ENCODE results near the gene PSPC1. TPM values are rescaled to one million over a fixed set of nuclear protein-coding genes. Genes with fewer than 3 reads are reported as not detected.
"Not testable (repeated sequence)": the region's sequence is repeated elsewhere in the genome, so short reads cannot be mapped to it uniquely, and the experiment has no call there.

Gene PSPC1
- total RNA-seq, 4 donors from 2014 or later = 35.7 to 73.4 (median 45.6) TPM

- H3K9me3 ChIP-seq = no peaks in the 10 kb centered on the region
- H3K27me3 ChIP-seq = no peaks in the 10 kb centered on the region
- no peaks in the 10 kb centered on the region for H3K4me1 ChIP-seq
- H3K27ac ChIP-seq = no peak overlapping the region
- intact Hi-C loops (cut with DNase I) = no loop called here
- H3K4me3 ChIP-seq = no peak overlapping the region
- no peak for DNase-seq
- TF ChIP-seq POLR2A (IDR thresholded peaks at IDR 0.05) = no peak
- no peak for TF ChIP-seq CTCF (IDR thresholded peaks at IDR 0.05)
- whole genome bisulfite sequencing, 2 donors = 90 to 94% methylated on average over 9 to 10 of the region's 10 CpGs
- peaks cover 0 to 61% (median 7%) of the 10 kb centered on the region in 3 donors for H3K36me3 ChIP-seq
Observed at GRCh38 chr13:19817106-19817505, 34.4 kb upstream of the PSPC1 start.

DNA sequence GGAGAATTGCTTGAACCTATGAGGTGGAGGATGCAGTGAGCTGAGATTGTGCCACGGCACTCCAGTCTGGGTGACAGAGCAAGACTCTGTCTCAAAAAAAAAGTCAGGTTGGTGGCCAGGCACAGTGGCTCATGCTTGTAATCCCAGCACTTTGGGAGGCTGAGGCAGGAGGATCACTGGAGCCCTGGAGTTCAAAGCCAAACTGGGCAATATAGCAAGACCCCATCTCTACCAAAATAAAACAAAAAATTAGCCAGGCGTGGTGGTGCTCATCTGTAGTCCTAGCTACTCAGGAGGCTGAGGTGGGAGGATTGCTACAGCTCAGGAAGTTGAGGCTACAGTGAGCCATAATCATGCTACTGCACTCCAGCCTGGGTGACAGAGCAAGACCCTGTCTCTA, 33.1 kb upstream of the PSPC1 start:
- peaks cover 0 to 48% (median 7%) of the 10 kb centered on the region in 3 donors for H3K36me3 ChIP-seq
- H3K27ac ChIP-seq; intact Hi-C loops (cut with DNase I); H3K27me3 ChIP-seq; H3K4me1 ChIP-seq; DNase-seq; H3K4me3 ChIP-seq; H3K9me3 ChIP-seq: not testable (repeated sequence)
- 89 to 100% methylated on average over 2 of the region's 2 CpGs for WGBS, 2 donors

DNA sequence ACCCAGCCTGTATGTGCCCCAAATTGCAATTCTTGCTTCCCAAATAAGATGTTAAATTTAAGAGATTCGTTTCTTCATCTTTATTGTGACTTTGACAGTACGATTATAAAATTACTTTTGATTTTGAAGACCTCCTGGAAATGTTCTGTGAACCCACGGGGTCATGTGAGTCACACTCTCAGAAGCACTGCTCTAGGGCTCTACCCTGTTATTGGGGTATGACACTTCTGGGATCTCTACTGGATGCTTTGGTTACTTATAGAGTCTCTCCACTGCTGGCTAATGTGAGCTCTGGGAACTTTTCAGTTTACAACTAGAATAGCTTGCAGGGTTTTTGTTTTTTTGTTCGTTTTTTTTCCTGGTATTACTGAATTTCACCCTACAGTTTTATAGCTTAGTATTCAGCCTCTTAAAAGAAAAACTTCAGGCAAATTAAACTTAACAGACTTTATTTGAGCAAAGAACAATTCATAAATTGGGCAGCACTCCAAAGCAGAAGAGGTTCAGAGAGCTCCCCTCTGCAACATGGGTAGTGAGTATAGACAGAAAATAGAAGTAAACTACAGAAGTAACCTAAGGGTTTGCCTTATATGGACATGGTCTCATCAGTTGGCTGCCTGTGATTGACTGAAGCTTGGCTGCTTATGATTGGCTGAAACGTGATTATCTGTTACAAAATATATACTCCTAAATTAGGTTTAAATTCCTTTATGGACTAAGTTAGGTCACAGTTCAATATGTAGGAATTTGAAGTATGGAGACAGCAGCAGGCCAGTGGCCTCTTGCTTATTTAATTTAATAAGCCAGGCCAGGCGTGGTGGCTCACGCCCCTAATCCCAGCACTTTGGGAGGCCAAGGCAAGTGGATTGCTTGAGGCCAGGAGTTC, 28.5 kb upstream of the PSPC1 start:
- WGBS, 2 donors = 88 to 94% methylated on average over 7 of the region's 7 CpGs
- Histone ChIP-seq H3K4me1 (no peaks in the 10 kb centered on the region), H3K4me3 (no peak overlapping the region), H3K27me3 (no peaks in the 10 kb centered on the region), H3K36me3 (peaks cover 0 to 11% (median 0%) of the 10 kb centered on the region in 3 donors), H3K27ac (no peak overlapping the region), H3K9me3 (no peaks in the 10 kb centered on the region)
- TF ChIP-seq POLR2A (IDR thresholded peaks at IDR 0.05) (no peak), CTCF (IDR thresholded peaks at IDR 0.05) (no peak)
- intact Hi-C loops (cut with DNase I) = no loop called here
- no peak for DNase-seq

DNA sequence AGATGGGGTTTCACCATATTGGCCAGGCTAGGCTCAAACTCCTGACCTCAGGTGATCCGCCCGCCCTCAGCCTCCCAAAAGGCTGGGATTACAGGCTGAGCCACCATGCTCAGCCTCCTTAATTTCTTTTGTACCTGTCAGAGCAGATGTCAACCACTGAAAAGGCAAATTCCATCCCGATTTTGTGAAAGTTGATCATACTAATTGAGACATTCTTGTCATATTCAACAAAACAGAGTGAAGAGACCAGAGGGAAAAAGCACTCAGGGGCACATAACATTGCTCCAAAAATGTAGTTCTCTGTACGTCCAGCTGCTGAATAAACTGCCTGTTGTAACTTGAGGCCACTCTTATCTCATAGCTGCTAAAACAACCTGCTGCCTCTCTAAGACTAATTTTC, 27.4 kb upstream of the PSPC1 start:
- WGBS, 2 donors = 88 to 96% methylated on average over 2 to 4 of the region's 4 CpGs
- TF ChIP-seq CTCF (IDR thresholded peaks at IDR 0.05) (no peak), POLR2A (IDR thresholded peaks at IDR 0.05) (no peak)
- DNase-seq = no peak
- Histone ChIP-seq H3K27me3 (no peaks in the 10 kb centered on the region), H3K36me3 (peaks cover 0 to 12% (median 0%) of the 10 kb centered on the region in 3 donors), H3K4me1 (no peaks in the 10 kb centered on the region), H3K27ac (no peak overlapping the region), H3K4me3 (no peak overlapping the region), H3K9me3 (no peaks in the 10 kb centered on the region)
- intact Hi-C loops (cut with DNase I) = no loop called here

- Histone ChIP-seq H3K9me3 (no peaks in the 10 kb centered on the region), H3K36me3 (peaks cover 0 to 12% (median 0%) of the 10 kb centered on the region in 3 donors), H3K4me3 (no peak overlapping the region), H3K27me3 (no peaks in the 10 kb centered on the region), H3K27ac (no peak overlapping the region), H3K4me1 (no peaks in the 10 kb centered on the region)
- DNase-seq = no peak
- 84 to 87% methylated on average over 3 to 4 of the region's 4 CpGs for WGBS, 2 donors
- intact Hi-C loops (cut with DNase I) = no loop called here
- TF ChIP-seq CTCF (IDR thresholded peaks at IDR 0.05) (no peak), POLR2A (IDR thresholded peaks at IDR 0.05) (no peak)
Observed at GRCh38 chr13:19805765-19806164, 23.0 kb upstream of the PSPC1 start.
